T follicular helper cell (primary cell): ENCODE results near the gene F5.
A peak's percentile ranks its signal among the peaks of the same experiment; 100 is the strongest.
"Not testable (repeated sequence)": the region's sequence is repeated elsewhere in the genome, so short reads cannot be mapped to it uniquely, and the experiment has no call there.

ENCODE experiments used
- DNase-seq: peaks from one replicate; pipeline ENCODE4 v3.0.0-alpha.2; 2020; ENCODE audit warnings: low read depth

Gene F5

DNA sequence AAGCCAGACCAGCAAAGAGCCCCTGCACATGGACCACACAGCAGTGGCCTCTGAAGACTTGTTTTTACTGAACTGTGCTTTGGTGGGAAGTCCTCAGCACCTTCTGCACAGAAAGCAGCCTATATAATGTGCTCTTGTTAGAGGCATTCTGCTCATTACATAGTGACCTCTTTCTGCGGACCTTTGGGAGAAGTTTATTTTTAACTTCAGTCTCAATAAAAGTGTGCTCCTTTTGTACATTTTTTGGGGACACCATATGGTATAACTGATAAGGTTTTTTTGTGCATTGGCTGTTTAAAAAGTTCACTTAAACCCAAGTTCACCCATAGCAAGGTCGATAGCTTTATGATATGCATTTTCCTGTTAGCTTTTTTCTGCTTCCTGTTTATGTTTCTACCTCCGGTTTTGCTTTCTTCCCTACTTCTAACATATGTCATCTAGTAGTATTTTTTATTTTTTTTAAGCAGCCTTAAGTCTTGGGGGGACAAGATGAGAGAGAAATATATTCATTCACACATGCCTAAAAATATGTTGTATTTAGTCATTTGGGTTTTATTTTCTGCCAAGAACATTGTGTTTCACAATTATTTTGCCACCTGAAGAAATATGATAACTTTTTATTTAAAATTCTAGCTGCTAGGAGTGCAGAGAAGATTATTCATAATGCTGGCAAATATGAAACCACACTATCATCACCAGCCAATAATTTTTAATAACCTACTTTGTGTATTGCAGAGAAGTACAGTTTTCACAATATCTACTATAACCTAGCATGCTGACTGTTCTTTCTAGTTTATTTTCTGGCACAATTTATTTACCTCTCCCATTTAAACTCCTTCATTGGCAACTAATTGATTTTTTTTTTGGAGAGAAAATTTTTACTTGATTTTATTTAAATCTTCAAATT is 77.6 kb downstream of the F5 start:
- DNase-seq: no peak

DNA sequence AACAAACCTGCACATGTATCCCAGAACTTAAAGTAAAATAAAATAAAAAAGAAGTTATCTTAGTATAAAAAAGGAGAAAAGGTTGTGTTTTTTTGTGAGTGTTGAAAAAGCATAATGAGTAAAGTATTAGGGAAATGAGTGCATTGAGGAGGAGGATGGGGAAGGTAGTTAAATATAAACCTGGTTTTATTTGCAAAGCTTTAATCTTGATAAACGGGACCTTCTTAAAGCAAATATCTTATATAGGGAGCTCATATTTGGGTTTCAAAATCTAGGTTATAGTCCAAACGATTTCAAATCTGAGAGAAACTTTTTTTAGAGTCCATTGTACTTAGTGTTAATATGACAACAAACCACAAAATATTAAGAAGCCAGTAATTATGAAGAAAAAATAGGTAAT is 78.9 kb downstream of the F5 start:
- no peak for DNase-seq

DNA sequence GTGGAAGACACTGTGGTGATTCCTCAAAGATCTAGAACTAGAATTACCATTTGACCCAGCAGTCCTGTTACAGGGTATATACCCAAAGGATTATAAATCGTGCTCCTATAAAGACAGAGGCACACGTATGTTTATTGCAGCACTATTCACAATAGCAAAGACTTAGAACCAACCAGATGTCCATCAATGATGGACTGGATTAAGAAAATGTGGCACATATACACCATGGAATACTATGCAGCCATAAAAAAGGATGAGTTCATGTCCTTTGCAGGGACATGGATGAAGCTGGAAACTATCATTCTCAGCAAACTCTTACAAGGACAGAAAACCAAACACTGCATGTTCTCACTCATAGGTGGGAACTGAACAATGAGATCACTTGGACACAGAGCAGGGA is 82.7 kb downstream of the F5 start:
- not testable (repeated sequence) for DNase-seq

DNA sequence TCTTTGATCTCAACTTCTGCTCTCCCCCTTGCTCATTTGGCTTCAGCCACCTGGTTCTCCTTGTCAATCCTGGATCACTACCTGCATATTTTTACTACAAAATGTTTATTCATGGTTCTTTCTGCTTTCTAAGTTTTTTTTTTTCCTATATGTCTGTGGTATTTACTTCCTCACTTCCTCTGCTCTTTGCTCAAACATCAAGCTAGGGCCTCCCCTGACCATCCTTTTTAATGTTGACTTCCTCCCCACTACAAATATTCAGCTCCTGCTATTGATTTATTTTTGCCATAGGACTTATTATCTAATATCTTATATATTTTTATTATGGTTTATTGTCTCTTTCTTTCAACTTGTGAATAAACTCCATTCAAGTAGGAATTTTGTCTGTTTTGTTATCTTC is 86.5 kb downstream of the F5 start:
- DNase-seq: no peak

DNA sequence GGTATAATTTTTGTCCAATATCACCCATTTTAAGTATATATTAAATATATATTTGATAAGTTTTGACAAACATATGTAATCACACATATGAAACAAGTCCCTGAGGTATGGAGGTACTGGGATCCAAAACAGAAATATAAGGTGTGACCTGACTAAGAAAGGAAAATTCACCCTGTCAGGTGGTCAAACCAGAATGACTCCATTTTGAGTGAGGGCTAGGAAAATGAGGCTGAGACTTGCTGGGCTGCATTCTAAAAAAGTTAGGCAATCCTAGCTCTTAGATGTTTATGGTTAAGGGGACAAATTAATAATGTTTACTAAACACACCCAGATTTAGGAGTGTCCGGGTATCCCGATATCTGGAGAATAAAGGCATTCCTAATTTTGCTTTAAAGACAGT is 89.0 kb downstream of the F5 start:
- DNase-seq: no peak

DNA sequence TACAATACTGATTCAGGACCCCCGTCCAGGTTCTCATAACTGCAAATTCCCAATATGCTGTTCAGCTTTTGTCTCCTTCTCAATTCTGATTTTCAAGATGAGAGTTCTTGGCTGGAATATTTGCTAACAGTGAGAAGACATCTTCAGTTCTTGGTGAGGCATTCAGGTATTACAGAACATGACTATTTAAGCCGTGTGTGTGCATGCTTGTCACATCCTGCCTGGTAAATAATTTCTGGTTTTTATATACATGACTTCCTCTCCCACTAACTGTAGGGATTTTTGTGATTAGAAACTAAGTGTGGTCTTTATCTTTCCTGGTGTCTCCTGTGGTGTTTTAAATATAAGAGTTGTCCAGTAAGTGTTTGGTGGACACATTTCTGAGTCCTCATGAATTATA is 90.4 kb downstream of the F5 start:
- DNase-seq: no peak

DNA sequence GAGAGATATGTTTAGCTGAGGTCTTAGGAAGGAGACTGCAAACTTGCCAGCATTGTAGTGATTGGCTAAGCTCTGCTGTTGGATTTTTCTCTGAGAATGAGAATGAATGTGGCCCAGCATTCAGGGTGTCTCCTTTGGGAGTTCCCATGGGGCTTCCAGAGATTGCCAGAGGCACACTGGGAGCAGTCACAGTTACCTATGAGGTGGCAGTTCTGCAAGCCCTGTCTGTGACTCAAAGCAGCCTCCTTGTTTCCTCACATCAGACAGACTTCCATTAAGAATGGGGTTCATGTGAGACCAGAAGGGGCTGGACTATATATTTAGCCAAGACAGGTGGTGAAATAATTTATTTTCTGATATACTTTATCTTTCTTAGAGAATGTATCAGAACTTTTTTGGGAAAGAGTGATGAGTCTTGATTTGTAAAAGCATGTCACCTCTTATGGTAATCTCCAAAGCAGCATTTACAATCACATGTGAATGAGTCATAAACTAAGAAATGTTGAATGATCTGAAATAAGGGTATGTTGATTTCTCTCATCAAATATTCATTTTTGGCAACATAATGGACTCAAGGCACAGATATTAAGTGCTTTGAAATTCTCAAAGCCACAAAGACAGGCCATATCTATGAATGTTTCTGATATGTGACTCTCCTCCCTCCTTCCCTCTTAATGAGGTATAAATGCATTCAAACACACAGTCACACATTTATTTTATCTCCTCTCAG is 91.1 kb downstream of the F5 start:
- DNase-seq: no peak

DNA sequence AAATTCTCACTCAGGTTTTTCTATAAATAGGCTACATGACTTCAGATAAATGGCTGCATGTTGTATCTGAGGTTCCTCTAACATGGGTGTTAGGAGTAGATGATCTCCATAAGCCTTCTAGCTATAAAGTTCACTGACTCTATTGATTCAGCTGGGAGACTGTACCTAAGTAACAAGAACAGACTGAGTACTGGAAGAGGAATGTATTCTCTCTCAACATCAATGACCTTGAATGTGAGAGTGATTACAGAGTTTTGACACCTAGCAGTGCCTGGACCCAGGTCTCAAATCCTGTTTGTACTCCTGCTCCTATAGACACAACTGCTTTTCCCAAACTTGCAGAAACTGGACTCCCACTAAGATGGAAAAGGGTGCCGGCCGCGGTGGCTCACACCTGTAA is 91.9 kb downstream of the F5 start:
- no peak for DNase-seq

DNA sequence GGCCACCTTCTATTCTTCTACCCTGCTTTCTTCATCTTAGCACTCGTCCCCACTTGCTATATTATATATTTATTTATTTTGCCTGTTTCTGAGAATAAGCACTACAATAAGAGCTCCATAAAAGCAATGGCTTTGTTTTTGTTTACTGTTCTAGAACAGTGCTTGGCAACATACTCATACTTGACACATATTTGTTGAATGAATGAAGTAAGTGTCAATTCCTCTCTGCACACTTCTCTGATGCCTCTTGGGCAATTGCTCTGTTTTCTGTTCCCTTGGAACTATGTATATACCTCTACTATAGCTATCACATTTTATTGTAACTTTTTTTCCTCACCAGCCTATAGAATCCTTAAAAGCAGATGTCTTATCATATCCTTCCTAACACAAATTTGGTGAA is 93.0 kb downstream of the F5 start:
- no peak for DNase-seq

DNA sequence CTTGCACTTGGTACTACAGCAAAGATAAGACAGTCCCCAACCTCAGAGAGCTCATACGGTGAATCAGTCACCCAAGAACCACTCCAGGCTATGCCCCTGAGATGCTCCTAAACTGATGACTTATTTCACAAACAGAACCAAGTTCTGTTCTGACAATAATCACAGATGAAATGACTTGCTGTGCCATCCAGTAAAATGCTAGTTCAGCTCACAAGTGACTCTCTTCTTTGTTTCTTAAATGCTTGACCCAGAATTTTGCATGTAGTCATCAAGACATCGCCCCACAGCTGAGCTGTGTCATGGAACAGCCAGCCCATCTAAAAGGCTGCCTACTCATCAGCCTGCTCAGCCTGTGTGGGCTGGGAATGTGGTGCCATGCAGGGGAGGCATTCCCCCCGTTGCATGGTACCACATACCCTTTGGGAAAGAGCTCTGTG is 94.4 kb downstream of the F5 start:
- DNase-seq: no peak

DNA sequence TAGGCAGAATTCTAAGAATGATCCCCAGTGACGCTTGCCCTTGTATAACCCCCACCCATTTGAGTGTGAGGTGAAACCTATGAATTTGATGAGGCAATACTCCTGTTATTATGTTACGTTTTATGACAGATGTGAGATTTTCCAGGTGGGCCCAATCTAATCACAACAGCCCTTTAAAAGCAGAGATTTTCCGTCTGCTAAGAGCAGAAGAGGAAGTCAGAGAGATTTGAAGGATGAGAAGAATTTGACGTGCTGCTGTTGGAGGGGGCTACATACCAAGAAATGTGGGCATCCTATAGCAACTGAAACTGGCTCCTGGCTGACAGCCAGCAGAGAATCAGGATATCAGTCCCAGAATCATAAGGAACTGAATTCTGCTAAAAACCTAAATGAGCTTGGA is 98.1 kb downstream of the F5 start:
- DNase-seq: no peak

DNA sequence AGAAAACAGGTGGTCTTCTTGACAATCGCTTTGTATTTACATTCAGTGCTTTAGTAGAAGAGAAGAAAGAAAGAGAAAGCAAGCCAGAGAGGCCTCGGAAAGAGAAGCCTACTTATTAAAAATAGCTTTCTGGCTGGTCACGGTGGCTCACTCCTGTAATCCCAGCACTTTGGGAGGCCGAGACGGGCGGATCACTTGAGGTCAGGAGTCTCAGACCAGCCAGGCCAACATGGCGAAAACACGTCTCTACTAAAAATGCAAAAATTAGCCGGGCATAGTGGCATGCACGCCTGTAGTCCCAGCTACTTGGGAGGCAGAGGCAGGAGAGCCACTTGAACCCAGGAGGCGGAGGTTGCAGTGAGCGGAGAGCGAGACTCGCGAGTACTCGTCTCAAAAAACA is 98.7 kb downstream of the F5 start:
- no peak for DNase-seq

DNA sequence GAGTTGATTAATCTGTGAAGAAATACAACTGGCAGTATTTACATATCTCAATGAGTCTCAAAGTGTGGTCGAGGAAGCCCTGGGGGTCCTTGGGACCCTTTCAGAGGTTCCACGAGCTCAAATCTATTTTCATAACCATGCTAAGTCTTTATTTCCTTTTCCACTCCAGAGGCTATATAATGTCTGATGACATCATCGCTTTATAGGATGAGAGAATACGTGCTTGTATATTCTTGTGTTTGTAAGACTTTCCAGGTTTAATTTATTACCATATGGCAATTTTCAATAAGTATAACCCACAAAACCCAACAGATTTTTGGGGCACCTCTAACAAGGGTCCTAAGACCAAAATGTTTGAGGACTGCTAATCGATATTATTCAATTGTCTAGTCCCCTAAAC is 99.1 kb downstream of the F5 start:
- DNase-seq: no peak

DNA sequence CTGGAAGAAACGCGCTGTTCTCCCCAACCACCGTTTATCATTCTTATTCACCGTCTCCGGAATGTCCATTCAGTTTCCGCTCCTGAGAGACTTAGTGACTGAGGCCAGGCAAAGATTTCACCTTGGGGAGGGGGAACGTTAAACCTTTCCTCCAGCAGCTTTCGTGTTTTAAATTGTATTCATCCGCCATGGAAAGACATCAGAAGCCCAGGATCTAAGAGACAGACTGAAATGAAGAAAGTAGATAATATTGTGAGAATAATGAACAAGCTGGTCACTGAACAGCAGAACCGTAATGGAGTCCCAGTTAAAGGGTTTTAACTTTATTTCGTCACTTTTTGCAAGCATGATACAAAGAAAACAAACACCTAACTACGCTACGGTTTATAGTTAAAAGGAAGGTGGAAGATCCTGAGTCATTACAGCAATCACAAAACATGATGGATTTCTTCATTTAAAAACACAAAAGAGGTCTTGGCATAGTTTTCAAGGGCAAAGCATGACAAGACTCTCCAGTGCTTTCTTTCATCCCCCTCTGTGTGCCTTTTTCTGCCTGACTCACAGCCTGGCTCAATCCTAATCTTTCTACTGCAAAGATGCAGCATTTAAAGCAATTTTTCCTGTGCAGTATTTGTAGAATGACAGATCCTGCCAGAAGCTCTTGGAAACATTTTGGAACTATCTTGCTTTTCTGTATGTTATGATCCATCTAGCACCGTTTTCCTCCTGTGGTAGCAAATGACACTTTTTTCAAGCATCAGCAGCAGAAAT is 99.8 kb downstream of the F5 start:
- DNase-seq: no peak

DNA sequence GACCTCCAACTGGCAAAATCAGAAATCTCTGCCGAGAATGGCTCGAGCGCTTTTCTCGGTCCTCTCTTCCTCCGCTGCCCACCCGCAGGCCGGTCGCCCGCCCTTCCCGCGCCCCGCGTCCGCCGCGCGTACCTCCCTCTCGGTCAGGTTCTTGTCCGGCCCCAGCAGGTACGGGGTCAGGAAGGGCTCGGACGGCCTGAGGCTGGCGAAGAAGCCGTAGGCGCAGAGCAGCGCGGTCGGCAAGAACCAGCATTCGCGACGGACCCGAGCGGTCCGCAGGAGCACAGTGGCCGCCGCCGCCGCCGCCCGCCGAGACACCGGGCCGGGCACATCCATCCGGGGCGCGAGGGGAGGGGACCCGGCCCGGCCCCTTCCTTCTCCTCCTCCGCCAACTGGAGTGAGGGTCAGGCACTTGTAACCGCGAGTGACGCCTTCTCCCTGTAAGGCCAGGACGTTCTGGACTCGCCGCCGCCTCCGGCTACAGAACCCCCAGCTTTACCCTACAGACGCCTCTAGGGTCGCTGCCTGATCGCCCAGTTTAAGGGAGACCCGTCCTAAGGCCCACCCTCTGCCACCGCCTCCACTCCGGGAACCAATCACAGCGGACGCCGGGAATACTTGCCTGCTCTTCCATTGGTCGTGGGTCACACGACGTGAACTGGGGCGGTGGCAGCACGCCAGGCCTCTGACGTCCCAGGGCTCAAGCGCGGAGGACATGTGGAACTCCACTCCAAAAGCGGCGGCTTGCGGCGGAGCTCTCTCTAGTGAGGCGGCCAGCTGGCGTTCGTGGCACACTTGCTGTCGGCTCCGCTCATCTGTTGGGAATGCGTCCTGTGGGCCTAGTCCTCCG is 100.6 kb downstream of the F5 start, which contains the start of gene SLC19A2:
SLC19A2 (minus strand) TSS at position 514 of the 850 bp plus-strand sequence; CDS start at position 336, 178 bp downstream.
- DNase-seq: peak; percentile 89

DNA sequence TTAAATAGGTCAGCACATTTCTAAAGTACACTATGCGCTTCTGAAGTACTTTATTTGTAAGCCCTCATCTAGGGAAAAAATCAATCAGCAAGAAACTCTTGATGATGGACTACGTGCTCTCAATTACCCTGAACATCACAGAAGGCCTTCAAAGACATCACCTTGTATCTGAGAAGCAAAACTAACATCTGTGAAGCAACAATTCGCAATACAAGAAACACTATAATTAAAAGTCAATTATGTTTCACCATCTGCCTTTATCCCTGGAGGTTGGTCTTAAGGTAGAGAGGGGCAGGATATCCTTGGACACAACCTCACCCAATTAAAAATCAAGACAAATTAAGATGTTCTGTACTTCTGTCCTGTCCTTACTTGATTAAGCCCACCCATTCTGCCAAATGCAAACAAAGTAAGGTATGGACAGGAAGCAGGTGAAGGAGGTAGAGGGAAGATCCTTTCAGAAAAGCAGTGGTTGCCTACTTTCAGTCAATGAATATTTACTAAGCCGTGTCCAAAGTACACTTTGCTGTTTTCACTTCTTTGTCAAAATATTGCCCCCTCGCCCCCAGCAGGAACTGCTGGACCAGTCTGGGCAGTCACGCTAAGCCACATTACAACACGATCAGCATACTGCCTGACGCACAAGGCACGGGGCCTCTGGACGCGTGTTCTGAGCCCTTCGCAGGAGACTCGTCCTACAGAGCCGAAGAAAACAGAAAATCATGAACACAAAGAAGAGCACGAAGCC is 101.4 kb downstream of the F5 start:
- no peak for DNase-seq

DNA sequence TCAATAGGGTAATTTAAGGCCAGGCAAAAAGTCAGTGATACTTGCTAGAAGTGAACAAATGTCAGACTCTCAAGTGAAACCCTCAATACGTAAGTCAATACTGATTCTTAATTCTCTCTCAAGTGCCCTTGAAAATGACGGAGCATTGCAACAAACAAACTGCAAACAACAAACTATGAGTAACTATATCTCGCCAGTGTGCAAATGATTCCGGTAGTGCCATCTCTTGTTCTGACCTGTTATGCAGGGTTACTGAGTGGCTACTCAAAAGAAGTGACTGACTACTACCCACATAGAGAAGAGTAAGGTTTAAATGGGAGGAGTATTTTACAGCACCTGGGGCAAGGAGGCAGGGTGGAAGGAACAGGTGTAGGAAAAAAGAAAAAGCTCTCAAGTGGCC is 102.2 kb downstream of the F5 start:
- DNase-seq: no peak

DNA sequence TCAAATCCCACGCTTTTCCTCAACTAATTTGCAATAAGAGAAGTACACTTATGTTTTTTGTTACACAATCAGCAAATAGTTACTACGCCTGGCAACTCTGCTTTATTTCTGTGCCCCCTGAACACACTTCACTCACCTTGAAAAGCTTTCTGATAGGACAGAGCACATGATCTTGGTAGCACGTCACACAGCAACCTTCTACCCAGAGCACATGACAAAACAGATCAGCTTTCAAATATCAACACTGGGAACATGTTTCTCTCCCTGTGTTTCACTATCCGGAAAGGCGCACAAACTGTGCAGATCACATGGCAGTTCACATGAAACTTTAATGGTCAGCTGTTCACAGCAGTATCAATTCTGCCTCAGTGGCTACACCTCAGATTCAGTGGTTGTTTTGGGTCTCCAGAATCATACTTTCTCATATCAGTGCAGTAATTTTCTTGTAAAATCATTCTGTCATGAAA is 102.7 kb downstream of the F5 start:
- no peak for DNase-seq

DNA sequence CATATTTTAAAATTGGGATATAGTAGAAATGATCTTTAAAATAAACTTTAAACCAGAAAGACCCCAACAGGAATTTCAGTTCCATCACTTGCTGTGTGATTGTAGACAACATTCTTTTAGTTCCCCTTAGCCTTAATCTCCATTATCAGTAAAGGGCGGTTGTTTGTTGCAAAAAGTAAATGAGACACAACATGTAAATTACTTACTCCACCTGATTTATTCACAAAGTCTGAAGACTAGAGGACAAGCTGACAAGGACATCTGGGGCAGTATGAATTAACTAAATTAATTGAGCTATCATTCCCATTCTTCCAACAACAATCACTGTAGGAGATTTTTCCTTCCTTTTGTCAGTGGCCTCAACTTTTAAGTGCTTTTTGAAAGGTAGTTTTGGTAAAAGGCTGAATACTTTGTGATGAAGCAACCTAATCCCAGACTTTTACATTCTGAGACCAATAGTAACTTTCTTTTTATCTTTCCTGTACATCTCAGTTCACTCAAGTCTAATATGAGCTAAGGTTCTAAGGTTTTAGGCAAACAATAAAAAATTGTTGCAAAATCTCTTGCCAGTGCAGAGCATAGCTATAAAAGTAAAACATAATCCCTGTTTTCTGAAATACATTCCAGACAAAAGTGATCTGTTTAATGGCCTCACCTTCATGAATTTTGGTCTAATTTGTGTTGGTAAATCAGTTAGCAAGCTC is 106.8 kb downstream of the F5 start:
- no peak for DNase-seq

DNA sequence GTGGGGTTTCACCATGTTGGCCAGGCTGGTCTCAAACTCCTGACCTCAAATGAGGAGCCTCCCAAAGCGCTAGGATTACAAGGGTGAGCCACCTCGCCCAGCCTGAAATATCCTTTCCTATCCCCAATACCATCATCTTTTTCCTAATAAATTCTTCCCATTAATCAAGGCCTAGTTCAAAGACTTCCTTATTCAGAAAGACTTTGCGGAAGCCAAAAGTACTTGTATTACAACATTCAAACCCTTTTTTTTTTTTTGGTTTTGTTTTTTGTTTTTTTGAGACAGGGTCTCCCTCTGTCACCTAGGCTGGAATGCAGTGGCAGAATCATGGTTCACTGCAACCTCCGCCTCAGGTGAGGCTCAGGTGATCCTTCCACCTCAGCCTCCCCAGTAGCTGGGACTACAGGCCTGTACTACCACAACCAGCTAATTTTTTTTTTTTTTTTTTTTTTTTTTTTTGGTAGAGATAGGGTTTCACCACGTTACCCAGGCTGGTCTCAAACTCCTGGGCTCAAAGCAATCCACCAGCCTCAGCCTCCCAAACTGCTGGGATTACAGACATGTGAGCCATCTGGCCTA is 108.1 kb downstream of the F5 start:
- DNase-seq: no peak
